Measurements from ENCODE around the gene SYNGR2. TPM values are rescaled to one million over a fixed set of nuclear protein-coding genes. Genes with fewer than 3 reads are reported as not detected.

The SYNGR2 gene
- polyA plus RNA-seq, 3 donors from 2014 or later = 113 to 230 (median 132) TPM

DNA sequence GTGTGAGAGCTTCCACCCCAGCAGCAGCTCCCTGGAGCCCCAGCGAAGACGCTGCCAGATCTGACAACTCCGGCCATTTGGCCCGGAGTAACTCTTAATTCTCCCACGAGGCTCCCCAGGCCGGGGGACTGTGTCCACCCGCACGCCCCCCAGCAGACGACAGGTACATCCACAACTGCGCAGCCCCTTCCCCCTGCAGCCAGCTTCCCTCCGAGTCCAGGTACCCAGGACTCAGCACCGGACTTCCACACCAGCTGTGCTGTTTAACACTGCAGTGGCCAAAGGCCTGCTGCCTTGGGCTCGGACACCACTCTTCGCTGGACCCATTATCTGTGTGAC, 7.2 kb downstream of the SYNGR2 start:
- peaks cover 0 to 3% (median 2%) of the 10 kb centered on the region in 3 donors for H3K27me3 Mint-ChIP-seq (ENCODE audit: low read depth in 3 of 3)
- H3K9me3 Mint-ChIP-seq = no peaks in the 10 kb centered on the region
- H3K36me3 Mint-ChIP-seq = no peaks in the 10 kb centered on the region
- H3K4me3 Mint-ChIP-seq = no peak overlapping the region
- H3K27ac Mint-ChIP-seq = no peak overlapping the region
- DNase-seq = no peak
- peaks cover 39 to 40% of the 10 kb centered on the region in 2 donors for H3K4me1 Mint-ChIP-seq

DNA sequence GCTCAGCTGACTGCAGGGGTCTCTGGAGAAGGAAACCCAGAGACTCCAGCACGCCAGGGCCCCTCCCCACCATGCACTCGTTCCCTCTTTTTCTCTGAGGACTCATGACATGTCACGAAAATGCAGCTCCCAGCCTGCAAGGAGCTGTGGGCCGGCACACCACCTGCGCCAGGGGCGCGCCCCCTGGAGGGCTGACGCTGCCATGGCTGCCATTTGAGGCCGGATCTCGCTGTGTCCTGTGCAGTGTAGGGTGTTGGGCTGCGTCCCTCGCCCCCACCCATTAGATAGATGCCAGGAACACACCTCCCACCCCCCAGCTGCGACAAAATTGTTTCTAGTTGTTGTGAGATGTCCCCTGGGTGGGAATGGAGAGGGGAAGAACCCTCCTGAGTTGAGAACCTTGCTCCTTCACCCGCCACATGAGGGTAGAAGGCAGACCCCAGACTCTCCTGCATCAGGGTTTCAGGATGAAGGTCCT, 8.2 kb downstream of the SYNGR2 start:
- no peak overlapping the region for H3K4me3 Mint-ChIP-seq
- peaks cover 0 to 3% (median 2%) of the 10 kb centered on the region in 3 donors for H3K27me3 Mint-ChIP-seq (ENCODE audit: low read depth in 3 of 3)
- no peaks in the 10 kb centered on the region for H3K36me3 Mint-ChIP-seq
- no peaks in the 10 kb centered on the region for H3K9me3 Mint-ChIP-seq
- peak; percentile 62 to 71 (median 63) for DNase-seq
- peaks cover 38 to 39% of the 10 kb centered on the region in 2 donors for H3K4me1 Mint-ChIP-seq
- no peak overlapping the region for H3K27ac Mint-ChIP-seq

DNA sequence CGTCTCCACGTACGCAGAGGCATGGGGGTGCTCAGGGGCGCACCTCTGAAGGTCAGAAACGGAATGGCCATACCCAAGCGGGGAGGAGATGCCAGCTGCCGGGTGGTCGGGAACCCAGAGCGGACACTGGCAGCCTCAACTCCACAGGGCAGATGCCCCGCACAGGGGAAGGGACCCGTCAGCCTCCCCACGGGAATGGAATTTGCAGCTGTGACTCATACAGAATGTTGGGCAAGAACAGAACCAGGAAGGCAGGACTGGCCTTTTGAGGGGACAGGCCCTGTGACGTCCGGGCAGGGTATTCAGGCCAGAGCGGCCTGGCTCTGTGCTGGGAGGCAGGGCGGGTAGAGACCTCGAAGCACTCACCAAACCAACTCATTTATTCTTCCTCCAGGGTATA, 11.0 kb downstream of the SYNGR2 start:
- H3K9me3 Mint-ChIP-seq = no peaks in the 10 kb centered on the region
- peak overlapping the region in 4 of 5 donors; percentile 58 to 76 (median 74) for H3K4me3 Mint-ChIP-seq
- DNase-seq = no peak
- H3K36me3 Mint-ChIP-seq = no peaks in the 10 kb centered on the region
- peaks cover under 1 to 3% (median 3%) of the 10 kb centered on the region in 3 donors for H3K27me3 Mint-ChIP-seq (ENCODE audit: low read depth in 3 of 3)
- peaks cover 22 to 25% of the 10 kb centered on the region in 2 donors for H3K4me1 Mint-ChIP-seq
- H3K27ac Mint-ChIP-seq = peak overlapping the region; percentile 48 to 90 (median 74)

DNA sequence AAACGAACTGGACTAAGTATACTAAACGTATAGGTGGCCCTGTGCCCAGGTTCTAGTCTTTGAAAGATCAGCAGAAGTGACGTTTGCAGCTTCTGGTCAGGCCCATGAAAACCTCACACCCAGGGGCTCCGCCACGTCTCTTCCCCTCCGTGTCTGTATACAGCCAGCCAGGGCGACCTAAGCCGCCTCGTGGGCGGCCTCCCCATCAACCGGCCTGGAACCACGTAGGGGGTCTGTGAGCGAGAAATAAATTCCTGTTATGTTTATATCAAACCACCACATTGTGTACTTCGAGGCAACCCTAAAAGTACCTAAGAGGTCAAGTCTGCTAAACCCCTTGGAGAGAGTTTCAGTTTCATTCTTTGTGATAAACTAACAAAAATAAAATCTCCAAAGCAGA, 11.7 kb downstream of the SYNGR2 start:
- peaks cover 0 to 5% (median 3%) of the 10 kb centered on the region in 3 donors for H3K27me3 Mint-ChIP-seq (ENCODE audit: low read depth in 3 of 3)
- H3K4me3 Mint-ChIP-seq = peak overlapping the region; percentile 58 to 84 (median 74)
- no peaks in the 10 kb centered on the region for H3K9me3 Mint-ChIP-seq
- H3K4me1 Mint-ChIP-seq = peaks cover 22 to 25% of the 10 kb centered on the region in 2 donors
- H3K27ac Mint-ChIP-seq = peak overlapping the region; percentile 48 to 92 (median 88)
- peak; percentile 52 to 60 (median 57) for DNase-seq
- no peaks in the 10 kb centered on the region for H3K36me3 Mint-ChIP-seq

DNA sequence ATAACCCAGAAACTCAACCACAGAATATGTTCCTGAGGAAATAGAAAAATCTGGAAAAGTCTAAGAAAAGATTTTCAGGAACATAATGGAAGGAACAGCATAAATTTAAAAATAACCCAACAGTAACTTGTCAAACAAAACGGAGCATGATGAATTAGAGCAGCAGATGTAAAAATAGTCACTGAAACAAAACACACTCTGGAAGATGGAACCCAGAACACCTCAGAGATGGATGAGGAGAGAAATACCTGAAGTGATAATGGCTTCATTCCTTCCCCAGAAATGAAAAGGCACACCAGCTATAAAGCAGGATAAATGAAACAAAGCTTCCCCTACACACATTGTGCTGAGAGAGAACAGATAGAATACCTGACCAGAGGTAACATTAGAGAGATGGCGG, 12.1 kb downstream of the SYNGR2 start:
- no peaks in the 10 kb centered on the region for H3K36me3 Mint-ChIP-seq
- peaks cover 22 to 25% of the 10 kb centered on the region in 2 donors for H3K4me1 Mint-ChIP-seq
- peaks cover 0 to 6% (median under 1%) of the 10 kb centered on the region in 3 donors for H3K27me3 Mint-ChIP-seq (ENCODE audit: low read depth in 3 of 3)
- H3K27ac Mint-ChIP-seq = peak overlapping the region; percentile 48 to 92 (median 88)
- H3K4me3 Mint-ChIP-seq = peak overlapping the region; percentile 58 to 84 (median 74)
- DNase-seq = no peak
- no peaks in the 10 kb centered on the region for H3K9me3 Mint-ChIP-seq

DNA sequence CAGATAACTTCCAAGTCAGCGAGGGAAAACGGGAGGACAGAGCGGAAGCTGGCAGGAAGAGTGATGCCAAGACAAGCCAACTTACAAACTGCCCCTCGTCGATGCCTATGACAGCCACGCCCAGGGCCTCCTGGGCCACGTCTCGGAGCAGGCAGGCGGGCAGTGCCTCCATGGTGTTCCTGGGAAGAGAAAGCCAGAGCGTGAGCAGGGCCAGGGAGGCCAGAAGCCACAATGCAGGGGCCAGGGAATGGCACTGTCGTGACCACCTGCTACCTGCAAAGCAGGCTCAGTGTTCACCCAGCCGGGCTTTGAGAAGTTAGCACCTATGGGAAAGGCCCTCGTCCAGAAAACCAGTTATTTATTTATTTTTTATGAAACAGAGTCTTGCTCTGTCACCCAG, 14.1 kb downstream of the SYNGR2 start:
- DNase-seq = no peak
- no peaks in the 10 kb centered on the region for H3K36me3 Mint-ChIP-seq
- peaks cover 0 to 6% (median 0%) of the 10 kb centered on the region in 3 donors for H3K27me3 Mint-ChIP-seq (ENCODE audit: low read depth in 3 of 3)
- no peak overlapping the region for H3K4me3 Mint-ChIP-seq
- H3K27ac Mint-ChIP-seq = peak overlapping the region in 1 of 6 donors; percentile 14
- H3K4me1 Mint-ChIP-seq = peaks cover 28 to 33% of the 10 kb centered on the region in 2 donors
- no peaks in the 10 kb centered on the region for H3K9me3 Mint-ChIP-seq

DNA sequence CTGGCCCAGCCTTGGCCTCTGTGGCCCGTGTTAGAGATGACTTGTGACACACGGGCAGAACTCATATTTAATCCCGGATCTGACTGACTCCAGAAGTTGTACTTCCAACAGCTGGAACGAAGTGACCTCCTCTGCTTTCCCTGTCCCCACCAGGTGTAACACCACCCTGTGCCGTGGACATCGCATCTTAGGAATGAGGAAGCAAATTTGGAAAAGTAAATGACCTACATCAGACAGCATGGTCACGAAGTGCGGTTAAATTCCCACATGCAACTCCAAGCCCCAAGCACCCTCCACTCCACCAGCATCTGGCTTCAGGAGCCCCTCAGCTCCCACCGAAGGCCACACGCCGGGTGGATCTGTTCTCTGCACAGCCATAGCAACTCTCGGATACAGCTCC, 15.5 kb downstream of the SYNGR2 start:
- no peak for DNase-seq
- no peak overlapping the region for H3K4me3 Mint-ChIP-seq
- no peaks in the 10 kb centered on the region for H3K9me3 Mint-ChIP-seq
- H3K4me1 Mint-ChIP-seq = peaks cover 29% of the 10 kb centered on the region in 2 donors
- peaks cover 0 to 6% (median 0%) of the 10 kb centered on the region in 3 donors for H3K27me3 Mint-ChIP-seq (ENCODE audit: low read depth in 3 of 3)
- H3K36me3 Mint-ChIP-seq = no peaks in the 10 kb centered on the region
- no peak overlapping the region for H3K27ac Mint-ChIP-seq

DNA sequence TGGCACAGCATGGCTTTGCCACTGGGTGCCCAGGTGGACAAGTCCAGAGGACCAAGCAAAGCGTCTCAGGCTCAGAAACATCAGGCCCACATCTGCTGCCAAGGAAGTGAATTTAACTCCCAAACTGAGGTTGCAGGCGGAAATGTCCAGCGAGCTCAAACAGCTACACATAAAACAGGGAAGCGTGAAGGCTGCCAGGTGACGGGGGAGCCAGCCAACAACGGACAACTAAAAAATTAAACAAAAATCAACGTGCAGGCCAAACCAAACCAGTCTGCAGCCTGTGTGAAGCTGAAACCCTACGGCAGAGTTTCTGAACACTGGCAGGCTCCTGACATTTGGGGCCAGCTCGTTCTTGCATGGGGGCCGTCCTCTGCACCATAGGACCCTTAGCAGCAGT, 16.0 kb downstream of the SYNGR2 start:
- H3K9me3 Mint-ChIP-seq = no peaks in the 10 kb centered on the region
- H3K27ac Mint-ChIP-seq = peak overlapping the region in 1 of 6 donors; percentile 19
- H3K4me3 Mint-ChIP-seq = no peak overlapping the region
- no peaks in the 10 kb centered on the region for H3K36me3 Mint-ChIP-seq
- peaks cover 25 to 26% of the 10 kb centered on the region in 2 donors for H3K4me1 Mint-ChIP-seq
- H3K27me3 Mint-ChIP-seq (ENCODE audit: low read depth in 3 of 3) = peaks cover 0 to 6% (median 0%) of the 10 kb centered on the region in 3 donors
- DNase-seq = no peak

DNA sequence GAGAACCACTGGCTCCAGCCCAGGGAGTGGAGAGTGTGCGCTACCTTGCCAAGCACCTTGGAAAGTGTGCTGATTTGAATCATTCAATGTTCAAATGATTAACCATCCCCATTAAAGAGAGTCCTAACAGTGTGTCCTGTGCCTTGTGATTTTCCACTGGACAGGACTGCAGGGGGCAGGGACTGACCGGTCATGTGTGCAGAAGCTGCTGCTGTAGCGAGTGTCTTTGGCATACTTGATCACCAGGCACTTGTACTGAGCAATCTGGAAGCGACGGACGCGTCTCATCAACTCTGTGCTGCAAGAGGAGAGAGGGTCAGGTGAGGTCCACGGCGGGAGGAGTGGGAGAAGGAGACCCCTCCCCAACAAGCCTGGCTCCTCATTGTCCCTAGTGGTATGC, 16.5 kb downstream of the SYNGR2 start:
- Mint-ChIP-seq H3K27me3 (ENCODE audit: low read depth in 3 of 3) (peaks cover 0 to 6% (median 0%) of the 10 kb centered on the region in 3 donors), H3K9me3 (no peaks in the 10 kb centered on the region), H3K36me3 (no peaks in the 10 kb centered on the region), H3K4me1 (peaks cover 21 to 22% of the 10 kb centered on the region in 2 donors), H3K4me3 (peak overlapping the region in 3 of 5 donors; percentile 21 to 44 (median 30)), H3K27ac (peak overlapping the region in 1 of 6 donors; percentile 16)
- no peak for DNase-seq

DNA sequence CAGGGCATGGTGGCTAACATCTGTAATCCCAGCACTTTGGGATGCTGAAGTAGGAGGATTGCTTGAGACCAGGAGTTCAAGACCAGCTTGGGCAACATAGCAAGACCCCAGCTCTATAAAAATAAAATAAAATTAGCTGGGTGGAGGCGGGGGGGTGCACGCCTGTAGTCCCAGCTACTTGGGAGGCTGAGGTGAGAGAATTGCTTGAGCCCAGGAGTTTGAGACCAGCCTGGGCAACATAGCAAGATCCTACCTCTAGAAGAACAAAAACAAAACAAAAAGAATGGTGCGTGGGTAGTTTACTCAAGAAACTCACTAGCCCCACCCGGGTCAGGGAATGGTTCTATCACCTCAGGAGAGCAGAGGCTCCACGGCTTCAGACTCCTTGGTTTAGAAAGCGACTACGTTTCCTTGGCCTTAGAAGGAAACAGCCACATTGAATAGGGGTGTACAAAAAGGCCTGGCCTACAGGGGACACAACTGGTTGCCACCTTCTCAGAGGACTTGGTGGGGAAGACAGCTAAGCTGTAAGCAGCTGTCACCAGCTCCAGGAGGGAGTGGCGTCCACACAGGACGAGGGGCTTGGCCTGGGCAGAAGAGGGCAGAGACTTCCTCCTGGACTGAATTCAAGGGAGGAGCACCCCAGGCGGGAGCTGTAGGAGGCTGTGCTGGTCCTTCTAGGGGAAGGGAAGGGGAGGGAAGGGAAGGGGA, 17.8 kb downstream of the SYNGR2 start:
- Mint-ChIP-seq H3K27me3 (ENCODE audit: low read depth in 3 of 3) (peaks cover 0 to 6% (median 0%) of the 10 kb centered on the region in 3 donors), H3K27ac (peak overlapping the region in 1 of 6 donors; percentile 12), H3K9me3 (no peaks in the 10 kb centered on the region), H3K4me1 (peaks cover 11 to 14% of the 10 kb centered on the region in 2 donors), H3K4me3 (peak overlapping the region; percentile 53 to 80 (median 61)), H3K36me3 (no peaks in the 10 kb centered on the region)
- no peak for DNase-seq

DNA sequence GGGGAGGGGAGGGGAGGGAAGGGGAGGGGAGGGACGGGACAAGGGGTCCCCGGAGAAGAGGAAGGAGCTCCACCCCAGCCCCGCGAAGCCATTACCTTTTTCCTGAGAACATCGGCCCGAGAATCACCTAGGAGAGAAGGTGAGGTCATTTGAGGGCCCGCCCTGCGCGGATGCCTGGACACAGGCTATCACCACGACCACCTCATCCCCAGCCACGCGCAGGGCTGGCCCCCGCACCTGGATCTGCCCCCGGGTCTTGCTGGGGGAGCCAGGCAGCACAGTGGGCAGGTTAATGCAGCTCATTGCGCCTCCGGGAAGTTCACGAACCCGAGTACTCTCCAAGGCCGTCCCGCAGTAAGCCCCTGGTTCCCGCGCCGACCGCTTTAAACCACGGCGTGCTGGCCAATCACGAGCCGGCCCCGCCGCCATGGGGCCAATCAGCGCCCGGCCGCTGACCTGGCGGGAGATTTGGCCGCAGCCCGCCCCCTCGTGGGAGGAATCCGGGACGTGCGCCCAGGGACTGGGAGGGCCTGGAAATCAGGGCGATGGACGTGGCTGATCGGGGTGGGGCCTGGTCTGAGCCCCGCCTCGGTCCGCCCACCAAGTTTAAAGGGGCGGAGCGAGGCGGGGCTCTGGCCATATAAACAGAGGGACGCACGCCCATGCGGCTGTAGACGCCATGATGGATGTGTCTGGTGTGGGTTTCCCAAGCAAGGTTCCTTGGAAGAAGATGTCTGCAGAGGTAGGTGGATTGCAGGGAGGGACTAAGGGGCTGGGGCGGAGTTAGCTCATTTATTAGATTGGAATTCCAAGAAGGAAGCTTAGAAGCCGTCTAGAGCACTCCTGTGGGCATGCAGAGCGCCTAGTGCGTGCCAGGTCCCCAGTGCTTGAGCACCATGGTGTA, 18.6 kb downstream of the SYNGR2 start, which contains the start of the genes AFMID and TK1:
TSS of gene AFMID (plus strand) at position 671 of the 904 bp plus-strand sequence. CDS start at position 680, 9 bp downstream.
TSS of gene TK1 (minus strand) at position 361 of the 904 bp plus-strand sequence. CDS start at position 303, 58 bp downstream.
- DNase-seq = peak; percentile 76 to 79 (median 78)
- Mint-ChIP-seq H3K9me3 (no peaks in the 10 kb centered on the region), H3K36me3 (no peaks in the 10 kb centered on the region), H3K4me3 (peak within 1 kb of the TSS; percentile 85 to 95 (median 91)), H3K27ac (peak within 1 kb of the TSS in 3 of 6 donors; percentile 29 to 73 (median 31)), H3K27me3 (ENCODE audit: low read depth in 3 of 3) (peaks cover 0 to 6% (median 0%) of the 10 kb centered on the region in 3 donors), H3K4me1 (peaks cover 11 to 14% of the 10 kb centered on the region in 2 donors)

DNA sequence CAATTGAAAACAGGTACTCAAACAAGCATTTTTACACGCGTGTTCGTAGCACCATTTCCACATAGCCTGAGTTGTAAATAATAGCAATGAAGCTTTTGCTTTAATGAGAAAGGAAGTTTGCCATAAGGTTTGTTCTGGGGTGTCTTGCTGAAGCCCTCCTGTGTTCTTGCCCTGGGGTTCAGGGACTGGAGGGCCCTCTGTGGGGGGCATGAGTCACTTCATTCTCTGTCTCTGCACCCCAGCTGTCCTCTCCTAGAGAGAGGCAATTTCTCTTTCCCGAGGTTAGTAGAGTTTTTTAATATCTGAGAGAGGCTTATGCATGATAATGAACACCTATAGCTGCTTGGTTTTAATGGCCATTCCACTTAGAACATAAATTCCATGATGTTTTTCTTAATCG, 28.3 kb downstream of the SYNGR2 start:
- Mint-ChIP-seq H3K4me1 (peaks cover 0 to 4% of the 10 kb centered on the region in 2 donors), H3K27ac (no peak overlapping the region), H3K9me3 (no peaks in the 10 kb centered on the region), H3K27me3 (ENCODE audit: low read depth in 3 of 3) (peaks cover 0 to 5% (median 0%) of the 10 kb centered on the region in 3 donors), H3K4me3 (no peak overlapping the region), H3K36me3 (no peaks in the 10 kb centered on the region)
- DNase-seq = no peak

DNA sequence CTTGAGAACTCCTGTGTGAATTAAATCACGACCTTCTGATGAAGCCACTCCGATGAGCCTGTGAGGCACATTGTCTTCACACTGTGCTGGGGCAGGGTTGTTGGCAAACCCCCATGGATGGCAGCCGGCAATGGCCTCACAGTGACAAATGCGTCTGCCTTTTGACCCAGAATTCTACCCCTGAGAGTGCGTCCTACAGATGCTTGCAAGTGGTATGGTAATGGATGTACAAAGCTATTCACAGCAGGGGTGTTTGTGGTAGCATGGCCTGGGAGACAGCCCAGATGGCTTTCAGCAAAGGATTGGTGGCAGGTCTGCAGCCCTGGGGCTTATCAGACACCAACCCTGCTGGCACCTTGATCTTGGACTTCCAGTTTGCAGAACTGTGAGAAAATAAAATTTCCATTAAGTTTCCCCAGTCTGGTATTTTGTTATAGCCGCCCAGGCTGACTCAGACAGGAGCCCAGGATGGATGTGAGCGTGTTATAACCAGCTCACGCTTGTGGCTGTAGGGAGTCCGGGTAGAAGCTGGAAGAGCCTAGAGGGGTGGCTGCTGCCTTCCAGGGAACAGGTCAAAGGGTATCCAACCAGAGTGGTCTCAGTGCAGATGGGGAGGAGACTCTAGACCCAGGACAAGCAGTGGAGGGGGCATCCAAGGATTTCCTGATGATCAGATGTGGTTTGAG, 28.9 kb downstream of the SYNGR2 start:
- peaks cover 0 to 5% (median 0%) of the 10 kb centered on the region in 3 donors for H3K27me3 Mint-ChIP-seq (ENCODE audit: low read depth in 3 of 3)
- no peak overlapping the region for H3K4me3 Mint-ChIP-seq
- peaks cover 0 to 4% of the 10 kb centered on the region in 2 donors for H3K4me1 Mint-ChIP-seq
- no peak overlapping the region for H3K27ac Mint-ChIP-seq
- no peaks in the 10 kb centered on the region for H3K36me3 Mint-ChIP-seq
- DNase-seq = no peak
- H3K9me3 Mint-ChIP-seq = no peaks in the 10 kb centered on the region
